Liver (tissue), 9 donors: Measurements from ENCODE around the gene AXIN1. TPM values are rescaled to one million over a fixed set of nuclear protein-coding genes. Genes with fewer than 3 reads are reported as not detected.

ENCODE experiments used
- DNase-seq: peaks from one replicate; pipeline ENCODE4 v3.0.0-alpha.2; 2017; ENCODE audit warnings: low spot score
- H3K27ac ChIP-seq, 2 donors: one replicate each; pipeline ENCODE4 v1.7.0; 2013; ENCODE audit warnings: inconsistent platforms in 2 of 2, low read length in 2 of 2, control low read depth in 1 of 2, low read depth in 1 of 2, mild to moderate bottlenecking in 1 of 2
- H3K27me3 ChIP-seq, 4 donors: one replicate each; pipeline versions ENCODE4 v1.6.1 to v1.7.0; 2013; ENCODE audit warnings: low read length in 3 of 4, inconsistent platforms in 1 of 4, mild to moderate bottlenecking in 1 of 4, moderate library complexity in 1 of 4; ENCODE audit not compliant: control insufficient read depth in 4 of 4, insufficient read depth in 4 of 4
- H3K36me3 ChIP-seq, 4 donors: one replicate each; pipeline versions ENCODE4 v1.6.1 to v1.7.0; 2013; ENCODE audit warnings: low read length in 3 of 4, mild to moderate bottlenecking in 3 of 4, low read depth in 1 of 4, moderate library complexity in 1 of 4; ENCODE audit not compliant: control insufficient read depth in 4 of 4, insufficient read depth in 3 of 4
- H3K4me1 ChIP-seq, 4 donors: one replicate each; pipeline versions ENCODE4 v1.6.1 to v1.7.0; 2013; ENCODE audit warnings: low read length in 3 of 4, mild to moderate bottlenecking in 3 of 4, moderate library complexity in 1 of 4; ENCODE audit not compliant: control insufficient read depth in 4 of 4, insufficient read depth in 4 of 4
- H3K4me3 ChIP-seq, 3 donors: one replicate each; pipeline versions ENCODE4 v1.6.1 to v1.7.0; 2013; ENCODE audit warnings: low read length in 3 of 3, control low read depth in 1 of 3, low read depth in 1 of 3, mild to moderate bottlenecking in 1 of 3
- H3K9ac ChIP-seq, 2 donors: one replicate each; pipeline ENCODE4 v1.7.0; 2013; ENCODE audit warnings: low read length in 2 of 2, mild to moderate bottlenecking in 2 of 2, moderate library complexity in 2 of 2, control low read depth in 1 of 2, low read depth in 1 of 2
- H3K9me3 ChIP-seq, 4 donors: one replicate each; pipeline versions ENCODE4 v1.6.1 to v1.7.0; 2013; ENCODE audit warnings: low read length in 3 of 4; ENCODE audit not compliant: control insufficient read depth in 4 of 4
- EGR1 ChIP-seq, 2 donors: IDR thresholded peaks; 2 replicates each; pipeline ENCODE4 v1.6.1; 2016 to 2018; ENCODE audit warnings: antibody characterized with exemption in 2 of 2, low read depth in 2 of 2
- FOXA1 ChIP-seq: IDR thresholded peaks from 2 replicates; pipeline ENCODE4 v1.6.1; 2016; ENCODE audit warnings: antibody characterized with exemption
- GABPA ChIP-seq, 2 donors: IDR thresholded peaks in 1 of 2; conservative IDR thresholded peaks in 1 of 2; 2 replicates each; pipeline ENCODE4 v1.6.1; 2016; ENCODE audit warnings: antibody characterized with exemption in 2 of 2, mild to moderate bottlenecking in 1 of 2, moderate library complexity in 1 of 2
- HNF4A ChIP-seq, 2 donors: conservative IDR thresholded peaks; 2 replicates each; pipeline ENCODE4 v1.6.1; 2016; ENCODE audit warnings: antibody characterized with exemption in 2 of 2, mild to moderate bottlenecking in 2 of 2
- HNF4G ChIP-seq: IDR thresholded peaks from 2 replicates; pipeline ENCODE4 v1.6.1; 2016; ENCODE audit warnings: antibody characterized with exemption
- MAX ChIP-seq: IDR thresholded peaks from 2 replicates; pipeline ENCODE4 v1.6.1; 2016; ENCODE audit warnings: antibody characterized with exemption
- RAD21 ChIP-seq, 2 donors: IDR thresholded peaks; 2 replicates each; pipeline ENCODE4 v1.6.1; 2016; ENCODE audit warnings: antibody characterized with exemption in 2 of 2, mild to moderate bottlenecking in 2 of 2
- RXRA ChIP-seq, 2 donors: IDR thresholded peaks; 2 replicates each; pipeline ENCODE4 v1.6.1; 2017 to 2018; ENCODE audit warnings: antibody characterized with exemption in 2 of 2, mild to moderate bottlenecking in 1 of 2
- SP1 ChIP-seq: IDR thresholded peaks from 2 replicates; pipeline ENCODE4 v1.6.1; 2018; ENCODE audit warnings: antibody characterized with exemption, mild to moderate bottlenecking
- TAF1 ChIP-seq: conservative IDR thresholded peaks from 2 replicates; pipeline ENCODE4 v1.6.1; 2016; ENCODE audit warnings: antibody characterized with exemption, mild to moderate bottlenecking
- YY1 ChIP-seq: IDR thresholded peaks from 2 replicates; pipeline ENCODE4 v1.6.1; 2016; ENCODE audit warnings: antibody characterized with exemption, mild to moderate bottlenecking
- ZBTB33 ChIP-seq: IDR thresholded peaks from 2 replicates; pipeline ENCODE4 v1.6.1; 2016; ENCODE audit warnings: antibody characterized with exemption
- WGBS: extraction: QIAGEN DNeasy Blood & Tissue Kit; methylation state at CpG from one replicate; pipeline ENCODE4 v1.1.7; 2013; 5-methylcytosine and 5-hydroxymethylcytosine counted together
- polyA plus RNA-seq, 2 donors: library from polyadenylated mRNA; stranded (reverse) in 1 of 2; unstranded in 1 of 2; fragments of 200-250 nt in 1 of 2; fragments of >200 nt in 1 of 2; fragmentation: Nextera tagmentation in 1 of 2; extraction: Ambion mirVana in 1 of 2; gene quantifications; one replicate each; pipeline versions ENCODE4 v1.2.1 to v1.2.3, GENCODE V29; 2013 to 2015
- total RNA-seq, 2 donors: library from RNA; depleted of rRNA; stranded (reverse); fragments of >200 nt; gene quantifications; one replicate each; pipeline ENCODE4 v1.2.3, GENCODE V29; 2014
- TF ChIP-seq, protein P1 (sequence below): fragments of 150-350 bp; IDR thresholded peaks from 2 replicates; pipeline ENCODE4 v1.5.1; 2017; ENCODE audit warnings: improper control_type of control experiment, low read depth, low read length; ENCODE audit not compliant: missing input control
- TF ChIP-seq, protein P2 (sequence below): IDR thresholded peaks from 2 replicates; pipeline ENCODE4 v1.6.1; 2016; ENCODE audit warnings: antibody characterized with exemption
- donor health status: healthy.
- donor health status: healthy.
- donor health status: healthy.
- donor health status: healthy.
- donor health status: healthy.

Gene AXIN1
- total and polyA plus RNA-seq, 4 donors = 2.0 to 10.3 (median 7.9) TPM

DNA sequence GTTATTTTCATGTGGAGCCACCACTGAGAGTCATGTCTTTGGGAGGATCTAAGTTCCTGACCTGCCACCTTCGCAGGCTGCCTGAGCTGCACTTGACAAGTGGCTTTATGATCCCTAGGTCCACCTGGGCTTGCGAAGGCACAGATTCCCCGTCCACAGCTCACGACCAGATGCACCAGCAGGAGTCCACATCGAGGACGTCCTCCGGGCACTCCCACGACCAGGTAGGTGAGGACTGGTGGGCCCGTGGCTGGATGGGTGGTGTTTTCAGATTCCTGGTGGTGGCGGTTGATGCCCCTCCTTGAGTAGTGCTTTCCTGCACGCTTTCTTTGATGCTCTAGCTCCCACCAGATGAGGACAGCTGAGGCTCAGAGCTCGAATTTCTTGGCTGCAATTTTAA is 103.1 kb downstream of the AXIN1 start:
- H3K27ac ChIP-seq = no peak overlapping the region
- H3K9ac ChIP-seq = no peak overlapping the region
- no peaks in the 10 kb centered on the region for H3K27me3 ChIP-seq
- H3K36me3 ChIP-seq = peaks cover 0 to 13% (median 3%) of the 10 kb centered on the region in 4 donors
- H3K9me3 ChIP-seq = no peaks in the 10 kb centered on the region
- H3K4me3 ChIP-seq = no peak overlapping the region
- DNase-seq = no peak
- H3K4me1 ChIP-seq = peaks cover 0 to 3% (median 0%) of the 10 kb centered on the region in 4 donors
- TF ChIP-seq ZBTB33 = no peak
- TF ChIP-seq, protein P1, sequence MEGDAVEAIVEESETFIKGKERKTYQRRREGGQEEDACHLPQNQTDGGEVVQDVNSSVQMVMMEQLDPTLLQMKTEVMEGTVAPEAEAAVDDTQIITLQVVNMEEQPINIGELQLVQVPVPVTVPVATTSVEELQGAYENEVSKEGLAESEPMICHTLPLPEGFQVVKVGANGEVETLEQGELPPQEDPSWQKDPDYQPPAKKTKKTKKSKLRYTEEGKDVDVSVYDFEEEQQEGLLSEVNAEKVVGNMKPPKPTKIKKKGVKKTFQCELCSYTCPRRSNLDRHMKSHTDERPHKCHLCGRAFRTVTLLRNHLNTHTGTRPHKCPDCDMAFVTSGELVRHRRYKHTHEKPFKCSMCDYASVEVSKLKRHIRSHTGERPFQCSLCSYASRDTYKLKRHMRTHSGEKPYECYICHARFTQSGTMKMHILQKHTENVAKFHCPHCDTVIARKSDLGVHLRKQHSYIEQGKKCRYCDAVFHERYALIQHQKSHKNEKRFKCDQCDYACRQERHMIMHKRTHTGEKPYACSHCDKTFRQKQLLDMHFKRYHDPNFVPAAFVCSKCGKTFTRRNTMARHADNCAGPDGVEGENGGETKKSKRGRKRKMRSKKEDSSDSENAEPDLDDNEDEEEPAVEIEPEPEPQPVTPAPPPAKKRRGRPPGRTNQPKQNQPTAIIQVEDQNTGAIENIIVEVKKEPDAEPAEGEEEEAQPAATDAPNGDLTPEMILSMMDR = no peak
- no peak for TF ChIP-seq YY1
- no peak for TF ChIP-seq RXRA (IDR thresholded peaks at IDR 0.05)
- TF ChIP-seq MAX = no peak
- no peak for TF ChIP-seq EGR1 (IDR thresholded peaks at IDR 0.05; ENCODE audit: low read depth in 2 of 2)
- TF ChIP-seq, protein P2, sequence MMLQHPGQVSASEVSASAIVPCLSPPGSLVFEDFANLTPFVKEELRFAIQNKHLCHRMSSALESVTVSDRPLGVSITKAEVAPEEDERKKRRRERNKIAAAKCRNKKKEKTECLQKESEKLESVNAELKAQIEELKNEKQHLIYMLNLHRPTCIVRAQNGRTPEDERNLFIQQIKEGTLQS = no peak
- WGBS = 92% methylated on average over 12 of the region's 12 CpGs

- peaks cover 0 to 8% (median under 1%) of the 10 kb centered on the region in 4 donors for H3K36me3 ChIP-seq
- WGBS = 95% methylated on average over 12 of the region's 12 CpGs
- no peaks in the 10 kb centered on the region for H3K27me3 ChIP-seq
- no peaks in the 10 kb centered on the region for H3K9me3 ChIP-seq
- H3K4me1 ChIP-seq = peaks cover 0 to under 1% (median 0%) of the 10 kb centered on the region in 4 donors
- H3K4me3 ChIP-seq = no peak overlapping the region
- no peak for DNase-seq
- TF ChIP-seq HNF4G (no peak), YY1 (no peak), SP1 (no peak), EGR1 (IDR thresholded peaks at IDR 0.05; ENCODE audit: low read depth in 2 of 2) (no peak), MAX (no peak)
- TF ChIP-seq, protein P1 = no peak
- no peak overlapping the region for H3K9ac ChIP-seq
- no peak overlapping the region for H3K27ac ChIP-seq
Measured at GRCh38 chr16:247027-247426, 105.5 kb downstream of the AXIN1 start.

- Histone ChIP-seq H3K27ac (no peak overlapping the region), H3K36me3 (peaks cover 0 to 3% (median 1%) of the 10 kb centered on the region in 4 donors), H3K9me3 (no peaks in the 10 kb centered on the region), H3K9ac (no peak overlapping the region), H3K27me3 (no peaks in the 10 kb centered on the region), H3K4me1 (peaks cover 0 to 2% (median 0%) of the 10 kb centered on the region in 4 donors), H3K4me3 (no peak overlapping the region)
- no peak for DNase-seq
- 95% methylated on average over 9 of the region's 9 CpGs for WGBS
- no peak for TF ChIP-seq EGR1 (IDR thresholded peaks at IDR 0.05; ENCODE audit: low read depth in 2 of 2)
- TF ChIP-seq, protein P1 = no peak
- no peak for TF ChIP-seq SP1
- no peak for TF ChIP-seq GABPA (IDR thresholded peaks at IDR 0.05 in 1 of 2, conservative IDR thresholded peaks at IDR 0.05 in 1 of 2)
- no peak for TF ChIP-seq TAF1
- no peak for TF ChIP-seq HNF4A (conservative IDR thresholded peaks at IDR 0.05)
- TF ChIP-seq MAX = no peak
- no peak for TF ChIP-seq HNF4G
- TF ChIP-seq YY1 = no peak
- TF ChIP-seq FOXA1 = no peak
- TF ChIP-seq, protein P2 = no peak
- TF ChIP-seq RAD21 (IDR thresholded peaks at IDR 0.05) = no peak
- no peak for TF ChIP-seq RXRA (IDR thresholded peaks at IDR 0.05)
Measured at GRCh38 chr16:245105-245504, 107.4 kb downstream of the AXIN1 start.
